ENCODE results near the gene PRKCE.

Gene PRKCE

DNA sequence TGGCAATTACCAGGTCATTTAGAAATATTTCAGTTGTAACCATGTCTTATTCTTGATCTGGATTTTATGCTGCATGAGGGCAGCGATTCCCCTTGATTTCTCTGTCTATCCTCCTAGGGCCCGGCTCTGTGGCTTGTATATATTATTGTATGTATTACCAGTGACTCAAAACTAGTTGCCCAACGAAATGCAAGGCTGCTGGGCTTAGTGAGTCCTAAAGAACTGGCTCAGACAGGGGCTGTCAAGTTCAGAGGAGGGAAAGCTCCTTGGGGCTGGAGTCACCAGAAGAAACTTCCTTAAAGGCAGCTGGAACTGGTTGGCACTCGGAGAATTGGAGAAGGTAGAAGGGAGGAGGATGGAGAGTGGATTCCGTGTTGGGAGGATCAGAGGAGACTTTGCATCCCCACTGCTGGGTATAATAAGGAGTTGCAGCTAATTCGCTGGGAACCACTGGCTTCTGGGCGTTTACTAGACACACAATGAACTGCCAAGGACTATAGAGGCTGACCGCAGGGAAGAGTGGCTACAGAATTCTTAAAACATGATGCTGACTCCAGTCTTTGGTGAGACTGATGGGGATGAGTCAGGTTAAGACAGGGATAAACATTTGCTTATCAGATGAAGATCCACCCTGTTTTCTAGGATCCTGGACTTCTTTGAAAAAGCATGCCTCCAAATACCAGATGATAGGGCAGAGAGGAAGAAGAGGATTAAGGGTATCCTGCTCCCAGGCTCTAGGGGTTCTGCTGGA, 104.3 kb downstream of the PRKCE start:
- no peak for DNase-seq (ENCODE audit: low spot score)

DNA sequence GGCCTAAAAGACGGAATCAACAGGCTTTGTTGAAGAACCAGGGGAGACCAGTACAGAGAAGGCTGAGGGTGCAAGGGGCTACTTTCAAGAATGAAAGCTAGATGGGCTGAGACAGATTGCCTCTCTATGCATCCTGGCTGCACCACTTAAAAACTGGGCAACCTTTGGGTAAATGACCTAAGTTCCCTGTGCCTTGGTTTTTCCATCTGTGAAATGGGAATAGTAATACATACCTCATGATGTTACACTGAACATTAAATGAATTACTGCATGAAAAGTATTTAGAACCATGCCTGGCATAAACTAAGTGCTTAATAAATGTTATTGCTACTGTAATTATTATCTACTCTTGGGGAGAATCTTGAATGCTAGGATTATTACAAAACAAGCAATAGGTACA, 106.5 kb downstream of the PRKCE start:
- DNase-seq (ENCODE audit: low spot score), result no peak

DNA sequence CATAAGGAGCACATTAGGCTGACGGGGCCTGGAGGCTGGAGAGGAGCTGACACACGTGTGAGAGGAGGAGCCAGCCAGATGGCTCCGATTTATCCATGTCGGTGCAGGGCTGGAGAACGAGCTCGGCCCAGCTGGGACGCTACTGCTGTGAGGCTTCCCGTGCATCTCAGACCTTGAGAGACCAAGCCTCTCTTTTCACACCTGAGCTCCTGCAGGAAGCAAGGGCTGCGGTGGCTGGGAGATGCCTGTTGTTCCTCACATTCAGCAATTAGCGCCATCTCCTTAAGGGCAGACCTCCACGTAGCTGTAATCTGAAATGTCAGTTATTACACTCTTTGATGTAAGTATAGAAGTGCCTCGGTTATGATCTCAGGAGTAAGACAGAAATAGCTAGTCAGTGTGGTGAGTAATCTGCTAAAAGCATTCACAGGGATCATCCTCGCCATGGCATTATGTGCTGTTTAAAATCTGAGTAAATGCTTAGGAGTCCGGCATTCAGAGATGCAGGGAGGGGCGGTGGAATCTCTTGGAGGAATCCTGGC, 107.9 kb downstream of the PRKCE start:
- no peak for DNase-seq (ENCODE audit: low spot score)

GRCh38 chr2:45761635-45762034, 110.2 kb downstream of the PRKCE start:
- no peak for DNase-seq (ENCODE audit: low spot score)

DNA sequence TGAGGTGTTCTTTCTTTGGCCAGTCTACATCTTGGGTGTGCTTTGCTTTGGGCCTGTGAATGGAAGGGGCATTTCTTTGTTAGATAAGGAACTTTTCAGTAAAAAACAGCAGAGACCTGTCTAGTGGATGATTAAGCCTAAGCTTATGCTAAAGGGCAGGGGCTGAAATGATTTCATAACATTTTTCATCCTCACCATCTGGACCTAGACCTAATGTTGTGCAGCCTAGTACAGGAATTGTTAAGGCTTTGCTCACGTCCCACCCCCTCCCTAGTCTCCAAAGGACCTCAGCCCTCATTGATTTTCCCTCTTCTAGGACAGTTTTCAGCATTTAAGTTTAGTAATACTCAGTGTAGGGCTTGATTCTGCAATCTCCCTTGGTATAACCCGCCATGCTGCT, 111.8 kb downstream of the PRKCE start:
- no peak for DNase-seq (ENCODE audit: low spot score)

GRCh38 chr2:45763797-45764196, 112.3 kb downstream of the PRKCE start:
- no peak for DNase-seq (ENCODE audit: low spot score)

DNA sequence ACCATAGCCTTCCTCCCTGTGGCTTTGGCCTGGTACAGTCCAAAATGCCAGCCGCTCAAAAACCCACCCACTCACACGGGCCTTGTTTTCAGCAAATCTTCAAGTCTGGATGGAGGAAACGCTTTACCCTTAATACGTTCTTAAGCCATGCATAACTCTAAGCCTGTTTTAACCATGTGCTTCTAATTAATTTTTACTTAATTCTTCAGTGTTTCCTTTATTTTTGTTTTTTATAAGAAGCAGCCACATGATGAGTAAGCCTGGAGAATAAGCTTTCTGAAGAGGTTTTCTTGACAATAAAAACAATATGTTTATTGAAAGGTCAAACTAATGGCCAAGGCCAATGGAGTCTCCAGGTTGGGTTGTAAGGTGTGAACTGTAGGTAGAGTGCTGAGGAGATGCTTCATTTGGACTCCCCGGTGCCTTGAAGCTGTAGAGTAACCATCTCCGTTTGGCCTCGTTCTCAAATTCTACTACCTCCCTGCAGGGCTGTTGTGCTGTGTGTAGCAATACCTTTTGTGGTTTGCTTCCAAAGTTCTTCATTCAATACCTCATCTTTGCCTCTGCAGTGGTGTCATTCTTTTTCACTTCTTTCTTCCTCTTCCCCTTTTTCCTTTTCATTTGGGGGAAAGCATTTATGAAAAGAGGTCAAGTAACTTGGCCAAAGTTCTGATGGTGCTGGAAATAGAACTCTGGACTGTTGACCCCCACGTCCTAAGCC, 113.7 kb downstream of the PRKCE start:
- DNase-seq (ENCODE audit: low spot score), result no peak

DNA sequence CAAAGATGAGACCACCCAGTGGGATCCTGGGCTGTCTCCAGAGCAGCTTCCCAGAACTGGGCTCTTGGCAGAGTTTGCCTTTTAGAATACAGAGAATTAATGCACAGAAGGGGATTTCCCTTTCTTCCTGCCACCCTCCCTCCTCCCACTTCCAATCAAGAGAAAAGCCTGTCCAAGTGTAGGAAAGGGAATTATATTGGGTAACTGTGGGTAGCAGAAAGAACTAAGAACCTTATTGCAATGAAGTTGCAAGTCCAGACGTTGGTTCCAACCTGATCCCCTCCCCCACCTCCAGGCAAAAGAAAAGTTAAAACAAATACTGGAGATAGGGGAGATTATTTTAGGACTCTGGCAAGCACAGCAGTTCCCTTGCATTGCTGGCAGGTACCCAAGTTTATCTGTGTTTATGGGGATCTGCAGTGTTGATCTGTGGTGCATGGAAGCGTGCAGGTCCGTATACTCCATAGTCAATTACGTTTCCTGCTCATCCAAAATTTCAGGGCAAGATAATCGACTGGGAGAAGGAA, 114.3 kb downstream of the PRKCE start:
- no peak for DNase-seq (ENCODE audit: low spot score)

GRCh38 chr2:45768208-45768607, 116.7 kb downstream of the PRKCE start:
- no peak for DNase-seq (ENCODE audit: low spot score)

DNA sequence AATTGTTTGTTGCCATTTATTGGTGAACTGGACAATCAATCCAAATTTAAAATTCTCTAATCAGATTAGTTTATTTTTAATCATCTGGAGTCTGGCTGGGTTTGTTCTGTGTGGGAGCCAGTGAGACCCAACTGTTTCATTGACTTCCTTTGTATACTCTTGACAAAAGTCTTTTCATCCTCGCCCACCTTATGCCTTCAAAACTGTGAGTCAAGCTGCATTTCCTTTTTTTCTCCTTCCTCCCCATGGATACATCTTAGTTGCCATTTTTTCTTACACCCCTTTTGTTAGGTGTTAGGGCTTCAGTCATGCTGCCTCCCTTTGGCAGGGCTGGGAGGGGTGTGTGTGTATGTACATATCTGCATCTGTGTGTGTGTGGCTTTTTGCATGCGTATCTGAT, 117.6 kb downstream of the PRKCE start:
- no peak for DNase-seq (ENCODE audit: low spot score)

GRCh38 chr2:45769854-45770576, 118.5 kb downstream of the PRKCE start:
- no peak for DNase-seq (ENCODE audit: low spot score)

- DNase-seq (ENCODE audit: low spot score), result no peak
Observed at GRCh38 chr2:45770811-45771210, 119.3 kb downstream of the PRKCE start.

DNA sequence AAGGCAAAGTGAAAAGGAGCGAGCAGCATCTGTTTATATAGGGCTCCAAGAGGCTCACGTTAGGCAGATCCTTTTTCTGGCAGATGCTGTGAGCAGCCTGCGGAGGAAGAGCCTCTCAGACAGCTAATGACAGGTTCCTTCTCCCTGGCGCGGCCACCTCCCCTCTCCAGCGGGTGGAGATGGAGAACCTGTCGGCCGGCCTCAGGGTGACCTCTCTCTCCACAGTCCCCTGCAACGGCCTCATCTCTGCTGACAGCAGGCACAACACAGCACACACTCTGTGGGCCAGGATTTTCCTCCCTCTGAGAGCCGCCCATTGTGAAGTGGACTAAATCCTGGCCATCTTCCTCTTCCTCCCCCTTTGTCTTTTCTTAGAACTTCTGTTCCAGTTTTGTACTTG, 119.8 kb downstream of the PRKCE start:
- no peak for DNase-seq (ENCODE audit: low spot score)

DNA sequence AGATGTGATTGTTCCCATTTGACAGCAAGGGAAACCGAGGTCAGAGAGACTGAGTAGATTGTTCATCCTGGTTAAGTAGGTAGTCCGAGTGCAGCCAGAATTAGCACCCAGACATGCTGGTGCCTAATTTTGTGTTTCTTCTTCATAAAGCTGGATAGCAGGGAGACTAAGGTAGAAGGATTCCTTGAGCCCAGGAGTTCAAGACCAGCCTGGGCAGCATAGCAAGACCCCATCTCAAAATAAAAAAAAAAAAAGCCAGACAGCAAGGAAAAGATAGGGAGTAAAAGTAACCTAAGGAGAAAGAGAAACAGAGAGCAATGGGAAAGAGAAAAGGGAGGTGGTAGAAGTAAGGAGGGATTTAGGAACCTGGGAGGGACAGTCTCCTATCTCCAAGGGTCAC, 120.6 kb downstream of the PRKCE start:
- no peak for DNase-seq (ENCODE audit: low spot score)

DNA sequence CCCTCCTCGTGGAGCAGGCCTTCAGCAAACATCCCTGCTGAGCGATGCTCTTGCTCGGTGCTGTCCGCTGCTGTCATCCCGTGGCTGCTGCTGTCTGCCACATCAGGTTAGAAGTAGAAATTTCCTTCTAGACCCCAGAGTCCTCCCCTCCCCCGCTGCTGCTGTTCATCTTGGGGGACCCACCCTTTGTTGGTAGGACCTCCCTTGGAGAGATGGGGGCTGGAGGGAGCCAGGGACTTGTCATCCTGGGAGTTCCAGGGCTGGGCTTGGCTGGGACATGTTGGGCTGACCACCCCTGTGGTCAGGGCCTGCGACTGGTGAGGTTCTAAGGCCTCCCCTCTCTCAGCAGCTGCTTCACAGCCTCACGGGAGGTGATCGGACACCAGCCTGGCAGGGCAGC, 122.4 kb downstream of the PRKCE start:
- no peak for DNase-seq (ENCODE audit: low spot score)

DNA sequence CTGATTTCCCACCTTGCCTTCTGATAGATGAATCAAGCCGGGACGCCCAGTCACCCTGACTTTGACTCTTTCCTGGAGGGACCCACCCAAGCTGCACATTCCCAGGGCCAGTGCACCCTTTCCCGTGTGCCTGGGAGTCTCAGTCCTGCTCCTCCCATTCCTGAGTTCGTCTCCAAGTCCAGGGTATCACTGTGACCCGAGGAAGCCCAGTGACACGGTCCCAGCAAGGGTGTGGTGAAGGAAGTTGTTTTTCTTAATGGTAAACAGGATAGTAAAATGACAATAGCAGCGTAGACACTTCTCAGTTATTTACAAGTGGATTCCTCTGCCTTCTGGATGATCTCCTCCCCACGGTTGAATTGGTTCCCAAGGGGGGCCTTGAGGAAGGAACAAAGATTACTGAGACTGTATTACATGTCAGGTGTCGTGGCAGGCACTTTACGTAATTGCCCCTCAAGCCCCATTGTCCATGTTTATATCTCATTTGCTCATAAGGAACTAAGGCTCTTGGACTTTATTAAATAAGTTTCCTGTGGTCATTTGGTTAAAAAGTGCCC, 123.3 kb downstream of the PRKCE start:
- DNase-seq (ENCODE audit: low spot score), result no peak

DNA sequence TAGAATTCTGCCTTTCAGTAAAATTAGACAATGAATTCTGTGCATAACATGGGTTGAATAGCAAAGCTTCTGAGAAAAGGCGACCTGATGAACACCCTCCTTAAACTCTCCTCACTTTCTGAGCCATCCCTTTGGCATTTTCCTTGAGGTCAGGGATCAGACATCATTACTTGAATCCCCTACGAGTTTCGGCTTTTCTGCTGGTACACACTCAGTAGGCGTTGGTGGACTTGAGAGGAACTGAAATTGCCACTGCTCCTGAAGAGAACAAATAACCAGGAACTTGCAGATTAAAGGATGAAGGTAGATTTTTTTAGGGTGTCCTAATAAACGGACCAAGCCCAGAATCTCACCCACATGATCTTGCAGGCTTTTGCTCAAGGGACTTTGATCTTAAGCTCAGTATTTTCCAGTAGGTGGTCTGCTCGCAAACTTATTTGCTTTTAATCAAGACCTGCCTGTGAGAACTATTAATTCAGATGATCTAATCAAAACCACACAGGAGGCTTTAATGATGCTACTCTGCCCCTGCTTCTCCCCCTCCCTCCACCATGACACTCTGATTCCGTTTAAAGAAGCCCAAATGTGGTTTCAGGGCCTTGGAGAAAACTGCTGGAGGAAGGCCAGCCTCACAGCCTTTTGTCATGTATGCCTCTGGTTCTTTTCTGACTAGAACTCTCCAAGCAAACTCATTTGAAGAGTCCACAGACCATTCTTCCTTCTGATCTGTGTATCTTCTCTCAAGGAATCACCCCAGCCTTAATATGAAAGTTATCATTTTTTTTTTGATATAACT, 124.9 kb downstream of the PRKCE start:
- DNase-seq (ENCODE audit: low spot score), result no peak

- DNase-seq (ENCODE audit: low spot score), result no peak
Observed at GRCh38 chr2:45777996-45778719, 126.7 kb downstream of the PRKCE start.

- DNase-seq (ENCODE audit: low spot score), result peak; percentile 76
Observed at GRCh38 chr2:45778720-45779171, 127.3 kb downstream of the PRKCE start.

All from kidney capillary endothelial cell (primary cell).